WTC11 (cell line): ENCODE measurements around the gene ITPR3. TPM values are rescaled to one million over a fixed set of nuclear protein-coding genes. Genes with fewer than 3 reads are reported as not detected.

Source experiments
- ATAC-seq: fragments of 200-7000 bp; cut with Tn5 transposase; 2 replicates; pipeline ENCODE4 v1.10.0; 2021; ENCODE audit warnings: mild to moderate bottlenecking, moderate library complexity
- CTCF ChIA-PET: fragments of 300-600 bp; sonication (Branson Sonifier 250); formaldehyde crosslinking; loops from one replicate; lab custom pipeline; 2021; ENCODE audit warnings: antibody characterized with exemption; lab: Charles Lee
- POLR2A ChIA-PET: fragments of 350-600 bp; sonication (Branson Sonifier 250); formaldehyde crosslinking; loops from one replicate; lab custom pipeline; 2021; ENCODE audit warnings: antibody characterized with exemption; lab: Charles Lee
- DNase-seq: peaks from one replicate; pipeline ENCODE4 v3.0.0; 2021; ENCODE audit warnings: low spot score
- H3K27ac Mint-ChIP-seq: 2 replicates; pipeline ENCODE4 v1.8.0; 2021; ENCODE audit warnings: mixed read lengths
- H3K27me3 Mint-ChIP-seq: 2 replicates; pipeline ENCODE4 v1.8.0; 2021; ENCODE audit warnings: low read depth, mild to moderate bottlenecking, moderate library complexity, mixed read lengths
- H3K36me3 Mint-ChIP-seq: 2 replicates; pipeline ENCODE4 v1.8.0; 2021; ENCODE audit warnings: mixed read lengths
- H3K4me1 Mint-ChIP-seq: 2 replicates; pipeline ENCODE4 v1.8.0; 2022; ENCODE audit warnings: mixed read lengths
- H3K4me3 Mint-ChIP-seq: 2 replicates; pipeline ENCODE4 v1.8.0; 2021; ENCODE audit warnings: mild to moderate bottlenecking, moderate library complexity, mixed read lengths
- H3K9me3 Mint-ChIP-seq: 2 replicates; pipeline ENCODE4 v1.8.0; 2021; ENCODE audit warnings: mixed read lengths
- ATF1 ChIP-seq: sonication (generic); formaldehyde crosslinking; IDR thresholded peaks from 2 replicates; pipeline ENCODE4 v1.8.1; 2023; ENCODE audit warnings: mild to moderate bottlenecking, moderate library complexity, missing genetic modification reagents
- EMX1 ChIP-seq: fragments of 250-450 bp; sonication (Bioruptor Pico); IDR thresholded peaks from 2 replicates; pipeline ENCODE4 v1.8.0; 2021; ENCODE audit warnings: mild to moderate bottlenecking
- FOXK1 ChIP-seq: sonication (generic); formaldehyde crosslinking; IDR thresholded peaks from 2 replicates; pipeline ENCODE4 v1.8.0; 2022; ENCODE audit warnings: mild to moderate bottlenecking, moderate library complexity, missing genetic modification reagents
- GTF2I ChIP-seq: fragments of 250-450 bp; sonication (Bioruptor Pico); conservative IDR thresholded peaks from 2 replicates; pipeline ENCODE4 v1.4.0; 2021; ENCODE audit warnings: mild to moderate bottlenecking
- JUN ChIP-seq: sonication (generic); formaldehyde crosslinking; IDR thresholded peaks from 2 replicates; pipeline ENCODE4 v1.8.0; 2023; ENCODE audit warnings: mild to moderate bottlenecking, missing genetic modification reagents
- KAT7 ChIP-seq: sonication (generic); formaldehyde crosslinking; IDR thresholded peaks from 2 replicates; pipeline ENCODE4 v1.8.1; 2023; ENCODE audit warnings: missing genetic modification reagents, mild to moderate bottlenecking, borderline replicate concordance
- NFE2L1 ChIP-seq: sonication (generic); formaldehyde crosslinking; IDR thresholded peaks from 2 replicates; pipeline ENCODE4 v1.8.1; 2023; ENCODE audit warnings: missing genetic modification reagents
- NFYB ChIP-seq: sonication (generic); formaldehyde crosslinking; conservative IDR thresholded peaks from 2 replicates; pipeline ENCODE4 v1.8.0; 2022; ENCODE audit warnings: low read depth, missing genetic modification reagents
- RELA ChIP-seq: sonication (generic); formaldehyde crosslinking; IDR thresholded peaks from 2 replicates; pipeline ENCODE4 v1.8.1; 2022; ENCODE audit warnings: missing genetic modification reagents, mild to moderate bottlenecking, borderline replicate concordance
- SMAD3 ChIP-seq: sonication (generic); formaldehyde crosslinking; IDR thresholded peaks from 2 replicates; pipeline ENCODE4 v1.8.0; 2022; ENCODE audit warnings: missing genetic modification reagents, mild to moderate bottlenecking, borderline replicate concordance
- SMAD4 ChIP-seq: sonication (generic); formaldehyde crosslinking; IDR thresholded peaks from 2 replicates; pipeline ENCODE4 v1.8.0; 2022; ENCODE audit warnings: mild to moderate bottlenecking, missing genetic modification reagents
- SP1 ChIP-seq: sonication (generic); formaldehyde crosslinking; conservative IDR thresholded peaks from 2 replicates; pipeline ENCODE4 v1.8.1; 2022; ENCODE audit warnings: missing genetic modification reagents
- TCF7 ChIP-seq: sonication (generic); formaldehyde crosslinking; IDR thresholded peaks from 2 replicates; pipeline ENCODE4 v1.8.0; 2022; ENCODE audit warnings: mild to moderate bottlenecking, low read depth, missing genetic modification reagents, moderate library complexity
- TP53 ChIP-seq: sonication (generic); formaldehyde crosslinking; IDR thresholded peaks from 2 replicates; pipeline ENCODE4 v1.8.1; 2023; ENCODE audit warnings: mild to moderate bottlenecking, missing genetic modification reagents
- ZNF671 ChIP-seq: fragments of 250-450 bp; sonication (Bioruptor Pico); IDR thresholded peaks from 2 replicates; pipeline ENCODE4 v1.8.0; 2021; ENCODE audit warnings: mild to moderate bottlenecking
- total RNA-seq: library from RNA; stranded (reverse); gene quantifications from 3 replicates; pipeline ENCODE4 v1.2.3, GENCODE V29; 2021
- TF ChIP-seq, protein P1 (sequence below): sonication (generic); formaldehyde crosslinking; IDR thresholded peaks from 2 replicates; pipeline ENCODE4 v1.8.1; 2022; ENCODE audit warnings: mild to moderate bottlenecking, moderate library complexity, missing genetic modification reagents
- TF ChIP-seq, protein P2 (sequence below): fragments of 250-450 bp; sonication (Bioruptor Pico); IDR thresholded peaks from 2 replicates; pipeline ENCODE4 v1.9.0; 2021; ENCODE audit warnings: mild to moderate bottlenecking
- TF ChIP-seq, protein P3 (sequence below): sonication (generic); formaldehyde crosslinking; IDR thresholded peaks from 2 replicates; pipeline ENCODE4 v1.8.0; 2023; ENCODE audit warnings: missing genetic modification reagents
- TF ChIP-seq, protein P4 (sequence below): fragments of 250-450 bp; sonication (Bioruptor Pico); IDR thresholded peaks from 2 replicates; pipeline ENCODE4 v1.8.0; 2021; ENCODE audit warnings: mild to moderate bottlenecking
- TF ChIP-seq, protein P5 (sequence below): sonication (generic); formaldehyde crosslinking; IDR thresholded peaks from 2 replicates; pipeline ENCODE4 v1.8.1; 2023; ENCODE audit warnings: mild to moderate bottlenecking, missing genetic modification reagents, moderate library complexity

Gene ITPR3
- total RNA-seq, 1 experiment from 2014 or later, result 47.3 TPM

DNA sequence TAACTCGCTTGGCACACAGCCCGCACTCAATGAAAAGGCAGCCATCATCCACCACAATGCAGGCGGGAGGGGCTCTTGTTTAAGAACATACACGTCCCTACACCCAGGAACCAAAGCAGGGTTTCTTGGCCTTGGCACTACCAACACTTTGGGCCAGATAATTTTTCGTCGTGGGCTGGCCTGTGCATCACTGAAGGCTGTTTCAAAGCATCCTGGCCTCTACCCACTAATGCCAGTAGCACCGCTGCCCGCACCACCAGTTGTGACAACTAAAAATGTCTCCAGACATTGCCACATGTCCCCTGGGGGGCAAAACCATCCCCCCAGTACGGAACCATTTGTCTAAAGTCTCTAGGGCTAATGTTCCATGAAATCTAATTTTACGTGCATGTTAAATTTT is 77.4 kb downstream of the ITPR3 start:
- Mint-ChIP-seq H3K27ac (no peak overlapping the region), H3K4me3 (no peak overlapping the region)
- CTCF ChIA-PET, result interaction anchor here (1.3 kb wide), 1 partner anchor 13 kb away, joined by 6 read pairs; the partner anchor contains the start of gene UQCC2

DNA sequence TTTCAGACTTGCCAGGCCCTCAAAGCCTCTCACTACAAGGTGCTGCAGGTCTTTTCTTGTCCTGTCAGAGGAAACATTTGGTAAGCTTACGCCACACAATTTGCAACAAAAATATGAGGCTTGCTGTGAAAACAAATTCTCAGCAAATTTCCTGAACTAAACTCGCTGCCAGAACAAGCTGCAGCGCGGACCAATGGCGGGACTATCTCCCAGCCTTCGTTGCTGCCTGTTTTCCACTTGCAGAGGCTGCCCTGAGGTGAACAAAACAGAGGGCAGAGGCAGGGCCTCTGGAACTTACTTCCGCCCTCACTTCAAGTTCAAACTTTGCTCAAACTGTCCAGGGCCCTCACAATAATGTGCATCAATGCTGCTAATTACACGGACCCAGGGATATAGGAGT is 78.0 kb downstream of the ITPR3 start:
- no peak for ATAC-seq
- H3K27me3 Mint-ChIP-seq, result no peaks in the 10 kb centered on the region
- H3K4me1 Mint-ChIP-seq, result peaks cover 19% of the 10 kb centered on the region
- H3K4me3 Mint-ChIP-seq, result no peak overlapping the region
- H3K9me3 Mint-ChIP-seq, result no peaks in the 10 kb centered on the region
- CTCF ChIA-PET, result no interaction called here
- peaks cover 47% of the 10 kb centered on the region for H3K36me3 Mint-ChIP-seq
- DNase-seq, result no peak
- no peak overlapping the region for H3K27ac Mint-ChIP-seq
- TF ChIP-seq TP53 (no peak), FOXK1 (CRISPR knock-in tag) (no peak), SMAD4 (no peak)
- TF ChIP-seq, protein P1, sequence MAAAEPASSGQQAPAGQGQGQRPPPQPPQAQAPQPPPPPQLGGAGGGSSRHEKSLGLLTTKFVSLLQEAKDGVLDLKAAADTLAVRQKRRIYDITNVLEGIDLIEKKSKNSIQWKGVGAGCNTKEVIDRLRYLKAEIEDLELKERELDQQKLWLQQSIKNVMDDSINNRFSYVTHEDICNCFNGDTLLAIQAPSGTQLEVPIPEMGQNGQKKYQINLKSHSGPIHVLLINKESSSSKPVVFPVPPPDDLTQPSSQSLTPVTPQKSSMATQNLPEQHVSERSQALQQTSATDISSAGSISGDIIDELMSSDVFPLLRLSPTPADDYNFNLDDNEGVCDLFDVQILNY (CRISPR knock-in tag), result no peak
- TF ChIP-seq, protein P2, sequence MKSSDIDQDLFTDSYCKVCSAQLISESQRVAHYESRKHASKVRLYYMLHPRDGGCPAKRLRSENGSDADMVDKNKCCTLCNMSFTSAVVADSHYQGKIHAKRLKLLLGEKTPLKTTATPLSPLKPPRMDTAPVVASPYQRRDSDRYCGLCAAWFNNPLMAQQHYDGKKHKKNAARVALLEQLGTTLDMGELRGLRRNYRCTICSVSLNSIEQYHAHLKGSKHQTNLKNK (CRISPR knock-in tag), result no peak
- TF ChIP-seq, protein P3, sequence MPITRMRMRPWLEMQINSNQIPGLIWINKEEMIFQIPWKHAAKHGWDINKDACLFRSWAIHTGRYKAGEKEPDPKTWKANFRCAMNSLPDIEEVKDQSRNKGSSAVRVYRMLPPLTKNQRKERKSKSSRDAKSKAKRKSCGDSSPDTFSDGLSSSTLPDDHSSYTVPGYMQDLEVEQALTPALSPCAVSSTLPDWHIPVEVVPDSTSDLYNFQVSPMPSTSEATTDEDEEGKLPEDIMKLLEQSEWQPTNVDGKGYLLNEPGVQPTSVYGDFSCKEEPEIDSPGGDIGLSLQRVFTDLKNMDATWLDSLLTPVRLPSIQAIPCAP (CRISPR knock-in tag), result no peak
- POLR2A ChIA-PET, result no interaction called here

More for the DNA sequence above, 77.4 kb downstream of the ITPR3 start:
- Mint-ChIP-seq H3K4me1 (peaks cover 19% of the 10 kb centered on the region), H3K27me3 (no peaks in the 10 kb centered on the region), H3K36me3 (peaks cover 49% of the 10 kb centered on the region), H3K9me3 (no peaks in the 10 kb centered on the region)
- POLR2A ChIA-PET, result no interaction called here
- no peak for TF ChIP-seq KAT7 (CRISPR knock-in tag)
- no peak for TF ChIP-seq RELA (CRISPR knock-in tag)
- no peak for TF ChIP-seq ATF1 (CRISPR knock-in tag)
- no peak for TF ChIP-seq GTF2I (CRISPR knock-in tag)
- no peak for TF ChIP-seq SP1
- no peak for TF ChIP-seq ZNF671
- DNase-seq (no peak), ATAC-seq (no peak)

DNA sequence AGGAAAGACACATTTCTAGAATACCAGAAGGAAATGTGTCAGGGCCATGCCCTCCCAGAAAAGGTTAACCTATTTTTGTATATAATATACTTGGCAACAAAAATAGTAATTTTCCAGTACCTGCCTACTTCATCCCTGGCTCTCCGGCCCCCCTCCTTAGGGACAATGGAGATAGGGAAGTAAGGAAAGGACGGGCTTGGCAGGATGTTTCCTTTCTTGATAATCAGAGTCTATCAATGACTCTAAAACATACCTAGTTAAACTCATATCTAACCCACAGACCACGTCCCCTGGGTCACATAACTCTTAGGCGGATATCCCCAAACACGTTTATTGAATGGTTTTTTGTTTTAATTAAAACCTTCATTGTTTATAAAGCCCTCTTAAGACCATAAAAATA is 78.6 kb downstream of the ITPR3 start:
- H3K9me3 Mint-ChIP-seq, result no peaks in the 10 kb centered on the region
- no peaks in the 10 kb centered on the region for H3K27me3 Mint-ChIP-seq
- POLR2A ChIA-PET, result interaction anchor here (1.2 kb wide), 1 partner anchor 11 kb away, joined by 3 read pairs; no protein-coding TSS in a partner anchor
- CTCF ChIA-PET, result interaction anchor here (0.7 to 3.7 kb wide), 28 partner anchors 8 to 456 kb away, joined by 3 to 38 read pairs (median 5); partner anchors contain the start of genes BAK1, ITPR3 and UQCC2
- DNase-seq (no peak), ATAC-seq (no peak)
- H3K27ac Mint-ChIP-seq, result no peak overlapping the region
- H3K36me3 Mint-ChIP-seq, result peaks cover 41% of the 10 kb centered on the region
- no peak overlapping the region for H3K4me3 Mint-ChIP-seq
- peaks cover 19% of the 10 kb centered on the region for H3K4me1 Mint-ChIP-seq
- TF ChIP-seq JUN (CRISPR knock-in tag) (no peak), NFE2L1 (CRISPR knock-in tag) (no peak), SMAD3 (CRISPR knock-in tag) (no peak), EMX1 (no peak), TCF7 (CRISPR knock-in tag) (no peak), NFYB (CRISPR knock-in tag) (no peak)
- TF ChIP-seq, protein P4, sequence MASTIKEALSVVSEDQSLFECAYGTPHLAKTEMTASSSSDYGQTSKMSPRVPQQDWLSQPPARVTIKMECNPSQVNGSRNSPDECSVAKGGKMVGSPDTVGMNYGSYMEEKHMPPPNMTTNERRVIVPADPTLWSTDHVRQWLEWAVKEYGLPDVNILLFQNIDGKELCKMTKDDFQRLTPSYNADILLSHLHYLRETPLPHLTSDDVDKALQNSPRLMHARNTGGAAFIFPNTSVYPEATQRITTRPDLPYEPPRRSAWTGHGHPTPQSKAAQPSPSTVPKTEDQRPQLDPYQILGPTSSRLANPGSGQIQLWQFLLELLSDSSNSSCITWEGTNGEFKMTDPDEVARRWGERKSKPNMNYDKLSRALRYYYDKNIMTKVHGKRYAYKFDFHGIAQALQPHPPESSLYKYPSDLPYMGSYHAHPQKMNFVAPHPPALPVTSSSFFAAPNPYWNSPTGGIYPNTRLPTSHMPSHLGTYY (CRISPR knock-in tag), result no peak
- TF ChIP-seq, protein P1 (CRISPR knock-in tag), result no peak
- TF ChIP-seq, protein P5, sequence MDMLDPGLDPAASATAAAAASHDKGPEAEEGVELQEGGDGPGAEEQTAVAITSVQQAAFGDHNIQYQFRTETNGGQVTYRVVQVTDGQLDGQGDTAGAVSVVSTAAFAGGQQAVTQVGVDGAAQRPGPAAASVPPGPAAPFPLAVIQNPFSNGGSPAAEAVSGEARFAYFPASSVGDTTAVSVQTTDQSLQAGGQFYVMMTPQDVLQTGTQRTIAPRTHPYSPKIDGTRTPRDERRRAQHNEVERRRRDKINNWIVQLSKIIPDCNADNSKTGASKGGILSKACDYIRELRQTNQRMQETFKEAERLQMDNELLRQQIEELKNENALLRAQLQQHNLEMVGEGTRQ (CRISPR knock-in tag), result no peak
